Activated CD4-positive, alpha-beta T cell treated with anti-CD3 and anti-CD28 coated beads, Interleukin-2, Interleukin-6, amounts not matched to agents 100 ng/mL and 50 ng/mL, durations not matched to agents 16 hours and 8 hours (primary cell): ENCODE data around the gene NFE2L3.

Experiments used
- DNase-seq: peaks from one replicate; pipeline ENCODE4 v3.0.0-alpha.2; 2020

NFE2L3 gene

DNA sequence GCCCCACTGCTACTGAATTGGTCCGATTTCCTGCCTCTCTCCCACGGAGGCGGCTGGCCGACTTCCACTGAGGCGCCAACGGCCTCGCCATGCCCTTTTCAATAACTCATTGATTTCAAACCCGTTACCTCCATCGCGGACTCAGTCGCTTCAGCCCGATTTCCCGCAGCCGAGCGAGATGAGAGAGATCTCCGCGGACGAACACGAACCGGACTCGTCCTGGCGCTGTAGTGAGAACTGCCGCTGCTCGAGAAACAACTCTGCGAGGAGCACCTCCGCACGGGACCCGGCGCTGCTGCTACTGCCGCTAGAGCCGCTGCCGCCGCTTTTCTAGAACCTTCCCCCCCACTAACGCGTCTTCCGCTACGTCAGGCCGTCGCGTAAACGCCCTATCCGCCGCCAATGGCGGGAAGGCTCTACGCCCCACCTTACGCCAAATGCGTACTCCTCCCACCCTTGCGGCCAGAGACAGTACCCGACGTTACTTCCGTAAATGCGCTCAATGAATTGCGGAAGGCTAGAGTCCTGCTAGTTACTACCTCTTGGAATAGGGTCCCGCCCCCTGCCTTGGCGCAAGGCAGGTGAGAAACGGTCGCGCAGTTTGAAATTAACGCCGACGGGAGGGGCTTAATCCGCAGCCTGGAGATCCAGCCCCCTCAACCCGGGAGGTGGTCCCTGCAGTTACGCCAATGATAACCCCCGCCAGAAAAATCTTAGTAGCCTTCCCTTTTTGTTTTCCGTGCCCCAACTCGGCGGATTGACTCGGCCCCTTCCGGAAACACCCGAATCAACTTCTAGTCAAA lies 48.6 kb downstream of the NFE2L3 start, which contains the start of gene HNRNPA2B1:
TSS of gene HNRNPA2B1 (minus strand) at position 303 of the 803 bp plus-strand sequence. CDS start at position 134, 169 bp downstream.
- DNase-seq, result peak; percentile 98

DNA sequence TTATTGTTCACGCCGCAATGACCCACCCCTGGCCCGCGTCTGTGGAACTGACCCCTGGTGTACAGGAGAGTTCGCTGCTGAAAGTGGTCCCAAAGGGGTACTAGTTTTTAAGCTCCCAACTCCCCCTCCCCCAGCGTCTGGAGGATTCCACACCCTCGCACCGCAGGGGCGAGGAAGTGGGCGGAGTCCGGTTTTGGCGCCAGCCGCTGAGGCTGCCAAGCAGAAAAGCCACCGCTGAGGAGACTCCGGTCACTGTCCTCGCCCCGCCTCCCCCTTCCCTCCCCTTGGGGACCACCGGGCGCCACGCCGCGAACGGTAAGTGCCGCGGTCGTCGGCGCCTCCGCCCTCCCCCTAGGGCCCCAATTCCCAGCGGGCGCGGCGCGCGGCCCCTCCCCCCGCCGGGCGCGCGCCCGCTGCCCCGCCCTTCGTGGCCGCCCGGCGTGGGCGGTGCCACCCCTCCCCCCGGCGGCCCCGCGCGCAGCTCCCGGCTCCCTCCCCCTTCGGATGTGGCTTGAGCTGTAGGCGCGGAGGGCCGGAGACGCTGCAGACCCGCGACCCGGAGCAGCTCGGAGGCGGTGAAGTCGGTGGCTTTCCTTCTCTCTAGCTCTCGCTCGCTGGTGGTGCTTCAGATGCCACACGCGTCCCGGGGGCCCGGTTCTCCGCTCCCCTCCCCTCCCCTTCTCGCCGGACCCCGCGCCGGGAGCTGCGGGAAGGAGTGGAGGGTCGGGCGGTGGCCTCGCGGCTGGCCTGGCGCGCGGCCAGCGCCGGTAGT lies 49.4 kb downstream of the NFE2L3 start, which contains the start of gene CBX3:
TSS of gene CBX3 (plus strand) at position 499 of the 772 bp plus-strand sequence. CDS start 1,254 bp downstream, outside the sequence.
- peak; percentile 96 for DNase-seq

DNA sequence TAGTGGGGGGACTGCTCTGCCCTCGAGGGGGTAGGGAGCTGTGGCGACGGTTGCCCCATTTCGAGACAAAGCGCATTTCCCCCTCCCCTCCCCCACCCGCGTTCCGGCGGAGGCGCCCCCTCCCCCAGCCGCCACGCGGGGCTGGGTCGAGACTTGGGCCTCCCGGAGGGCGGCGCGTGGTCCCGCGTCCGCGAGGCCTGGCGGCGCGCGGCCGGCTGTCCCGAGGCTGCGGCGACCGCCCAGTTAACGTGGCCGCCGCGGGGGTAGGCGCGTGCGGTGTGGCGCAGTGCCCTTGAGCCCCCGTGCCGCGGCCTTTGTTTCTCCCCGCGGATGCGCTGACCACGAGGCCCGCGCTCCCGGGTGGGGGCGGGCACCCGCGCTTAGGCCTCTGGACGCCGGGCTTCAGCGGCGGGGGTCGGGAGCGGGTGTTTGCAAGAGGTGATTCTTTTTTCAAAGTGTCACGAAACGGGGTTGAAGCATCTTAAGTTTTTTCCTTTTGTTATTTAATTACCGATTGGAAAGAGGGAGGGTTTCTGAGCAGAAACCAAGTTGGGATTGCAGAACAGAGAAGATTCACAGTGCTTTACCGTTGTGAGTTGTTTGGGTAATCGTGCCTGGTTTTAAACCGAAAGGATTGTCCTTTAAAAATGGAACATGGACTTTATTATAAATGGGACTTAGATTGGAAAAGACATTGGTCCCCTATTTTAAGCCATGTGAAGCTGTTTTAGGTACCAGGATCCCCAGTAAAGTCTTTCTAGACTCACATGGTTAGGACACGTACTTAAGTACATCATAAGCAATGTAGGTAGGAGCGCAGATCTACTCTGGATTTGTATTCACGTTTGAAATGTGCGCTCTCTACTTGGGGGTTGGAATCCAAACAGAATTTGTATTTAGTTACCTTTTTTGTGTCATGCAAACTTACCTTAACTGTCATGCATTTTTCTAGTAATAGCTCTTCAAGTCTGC lies 50.3 kb downstream of the NFE2L3 start:
- DNase-seq, result peak; percentile 67

DNA sequence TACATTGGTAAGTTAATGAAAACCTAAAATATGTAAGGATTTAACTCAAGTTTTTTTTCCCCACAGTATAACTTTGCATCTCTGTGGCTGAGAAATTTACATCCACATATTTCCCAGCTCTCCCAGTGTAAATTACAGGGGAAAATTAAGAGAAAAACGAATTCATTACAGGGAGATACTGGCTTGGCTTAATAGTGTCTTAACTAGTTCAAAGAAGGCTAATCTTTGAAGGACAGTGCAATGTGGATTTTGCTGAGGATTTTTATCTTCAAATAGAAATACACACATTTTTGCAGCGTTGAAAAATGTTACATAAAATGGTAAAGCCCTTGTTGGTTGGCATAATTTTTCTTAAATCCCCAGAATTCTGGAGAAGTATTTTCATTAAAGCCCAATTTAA lies 51.0 kb downstream of the NFE2L3 start:
- DNase-seq, result no peak

GRCh38 chr7:26208040-26208439 lies 56.0 kb downstream of the NFE2L3 start:
- no peak for DNase-seq

GRCh38 chr7:26212921-26213718 lies 61.1 kb downstream of the NFE2L3 start:
- no peak for DNase-seq

DNA sequence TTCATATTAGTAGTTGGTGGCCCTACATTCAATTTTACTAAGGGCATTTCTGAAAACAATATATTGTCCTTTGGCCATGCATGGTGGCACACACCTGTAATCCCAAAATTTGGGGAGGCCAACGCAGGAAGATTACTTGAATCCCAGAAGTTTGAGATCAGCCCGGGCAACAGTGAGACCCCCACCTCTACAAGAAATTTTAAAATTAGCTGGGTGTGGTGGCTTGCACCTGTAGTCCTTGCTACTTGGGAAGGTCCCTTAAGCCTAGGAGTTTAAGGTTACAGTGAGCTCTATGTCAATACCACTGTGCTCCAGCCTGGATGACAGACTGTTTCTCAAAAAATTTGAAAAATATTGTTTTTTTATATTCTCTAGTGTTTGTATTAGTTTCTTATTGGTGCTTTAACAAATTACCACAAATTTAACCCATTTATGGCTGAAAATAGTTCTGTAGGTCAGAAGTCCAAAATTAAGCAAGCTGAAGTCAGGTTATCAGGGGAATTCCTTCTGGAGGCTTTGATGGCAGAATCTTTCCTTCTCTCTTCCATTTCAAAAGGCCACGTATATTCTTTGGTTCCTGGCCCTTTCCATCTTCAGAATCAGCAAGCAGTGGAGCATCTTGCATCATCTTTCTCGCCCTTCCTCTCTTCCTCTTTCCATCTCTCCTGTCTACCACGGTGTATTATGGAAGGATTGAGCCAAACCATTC lies 62.0 kb downstream of the NFE2L3 start:
- DNase-seq, result no peak

DNA sequence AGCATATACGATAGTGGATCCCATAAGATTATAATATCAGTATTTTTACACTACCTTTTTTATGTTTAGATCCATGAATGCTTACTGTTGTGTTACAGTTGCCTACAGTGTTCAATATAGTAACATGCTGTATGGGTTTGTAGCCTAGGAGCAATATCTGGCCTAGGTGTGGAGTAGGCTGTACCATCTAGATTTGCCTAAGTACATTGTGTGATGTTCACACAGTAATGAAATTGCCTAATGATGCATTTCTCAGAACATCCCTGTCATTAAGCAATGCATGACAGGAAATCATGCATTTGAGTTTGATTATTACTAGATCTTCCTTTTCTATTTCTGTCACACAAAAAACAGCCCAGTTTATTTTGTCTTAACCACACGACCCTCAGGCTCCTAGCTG lies 64.1 kb downstream of the NFE2L3 start:
- DNase-seq, result peak; percentile 40

DNA sequence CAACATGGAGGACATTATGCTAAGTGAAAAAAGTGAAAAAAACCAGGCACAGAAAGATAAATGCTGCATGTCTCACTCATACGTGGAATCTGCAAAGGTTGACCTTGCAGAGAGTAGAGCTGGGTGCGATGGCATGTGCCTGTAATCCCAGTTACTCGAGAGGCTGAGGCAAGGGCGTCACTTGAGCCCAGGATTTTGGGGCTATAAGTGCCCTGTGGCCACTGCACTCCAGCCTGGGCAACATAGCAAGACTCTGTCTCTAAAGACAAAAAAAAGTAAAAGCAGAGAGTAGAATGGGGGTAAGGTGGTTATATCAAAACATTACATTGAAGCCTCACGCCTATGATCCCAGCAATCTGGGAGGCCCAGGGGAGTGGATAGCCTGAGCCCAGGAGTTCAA lies 72.4 kb downstream of the NFE2L3 start:
- no peak for DNase-seq

DNA sequence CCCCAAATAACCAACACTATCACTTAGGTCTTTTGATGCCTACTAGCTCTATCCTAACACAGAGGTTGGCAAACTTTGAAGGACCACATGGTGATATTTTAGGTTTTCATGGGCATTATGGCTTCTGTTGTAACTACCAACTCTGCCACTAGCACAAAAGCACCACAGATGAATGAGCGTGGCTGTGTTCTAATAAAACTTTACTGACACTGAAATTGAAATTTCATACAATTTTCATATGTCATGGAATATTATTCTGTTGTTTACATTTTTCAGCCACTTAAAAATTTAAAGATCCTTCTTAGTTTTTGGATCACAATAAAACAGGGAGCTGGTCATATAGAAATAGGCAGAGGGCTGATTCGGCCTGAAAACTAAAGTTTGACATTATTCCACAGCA lies 76.0 kb downstream of the NFE2L3 start:
- DNase-seq, result no peak

- DNase-seq, result no peak
Observed at GRCh38 chr7:26233902-26234511, 82.0 kb downstream of the NFE2L3 start.
